DLD1 (cell line): ENCODE data around the gene KCNJ8.
"Not testable (repeated sequence)": the region's sequence is repeated elsewhere in the genome, so short reads cannot be mapped to it uniquely, and the experiment has no call there.

Source experiments
- in situ Hi-C: cut with HindIII; loops from 2 replicates; pipeline ENCODE4 v1.10.0; 2017; ENCODE audit warnings: low sequenced_read_pairs

The KCNJ8 gene

GRCh38 chr12:21788089-21788983, 13.8 kb upstream of the KCNJ8 start:
- in situ Hi-C loops = no loop called here

- in situ Hi-C loops = no loop called here
Measured at GRCh38 chr12:21786041-21786531, 11.6 kb upstream of the KCNJ8 start.

DNA sequence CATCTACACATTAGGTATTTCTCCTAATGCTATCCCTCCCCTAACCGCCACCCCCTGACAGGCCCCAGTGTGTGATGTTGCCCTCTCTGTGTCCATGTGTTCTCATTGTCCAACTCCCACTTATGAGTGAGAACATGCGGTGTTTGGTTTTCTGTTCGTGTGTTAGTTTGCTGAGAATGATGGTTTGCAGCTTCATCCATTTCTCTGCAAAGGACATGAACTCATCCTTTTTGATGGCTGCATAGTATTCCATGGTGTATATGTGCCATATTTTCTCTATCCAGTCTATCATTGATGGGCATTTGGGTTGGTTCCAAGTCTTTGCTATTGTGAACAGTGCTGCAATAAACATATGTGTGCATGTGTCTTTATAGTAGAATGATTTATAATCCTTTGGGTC, 8.2 kb upstream of the KCNJ8 start:
- in situ Hi-C loops = not testable (repeated sequence)

DNA sequence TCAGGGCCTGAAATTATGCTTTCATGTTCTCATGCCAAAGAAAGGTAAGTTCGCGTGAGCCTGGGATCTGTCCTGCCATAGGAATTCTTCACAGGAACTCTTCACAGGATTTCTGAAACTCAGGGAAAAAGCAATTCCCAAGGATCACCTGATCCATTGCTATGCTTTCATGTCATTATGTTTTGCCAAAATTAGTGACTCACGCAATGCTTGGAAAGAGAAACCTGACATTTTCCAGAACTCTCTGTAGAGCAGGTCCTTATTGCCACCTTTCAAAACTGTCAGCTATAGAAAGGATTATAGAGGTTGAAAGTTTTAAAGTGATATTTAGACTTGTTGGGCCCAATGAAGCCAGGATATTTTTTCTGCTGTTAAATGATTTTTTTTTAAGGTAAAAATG, 6.3 kb upstream of the KCNJ8 start:
- in situ Hi-C loops = no loop called here

GRCh38 chr12:21776175-21776574, 1.7 kb upstream of the KCNJ8 start:
- in situ Hi-C loops = no loop called here

DNA sequence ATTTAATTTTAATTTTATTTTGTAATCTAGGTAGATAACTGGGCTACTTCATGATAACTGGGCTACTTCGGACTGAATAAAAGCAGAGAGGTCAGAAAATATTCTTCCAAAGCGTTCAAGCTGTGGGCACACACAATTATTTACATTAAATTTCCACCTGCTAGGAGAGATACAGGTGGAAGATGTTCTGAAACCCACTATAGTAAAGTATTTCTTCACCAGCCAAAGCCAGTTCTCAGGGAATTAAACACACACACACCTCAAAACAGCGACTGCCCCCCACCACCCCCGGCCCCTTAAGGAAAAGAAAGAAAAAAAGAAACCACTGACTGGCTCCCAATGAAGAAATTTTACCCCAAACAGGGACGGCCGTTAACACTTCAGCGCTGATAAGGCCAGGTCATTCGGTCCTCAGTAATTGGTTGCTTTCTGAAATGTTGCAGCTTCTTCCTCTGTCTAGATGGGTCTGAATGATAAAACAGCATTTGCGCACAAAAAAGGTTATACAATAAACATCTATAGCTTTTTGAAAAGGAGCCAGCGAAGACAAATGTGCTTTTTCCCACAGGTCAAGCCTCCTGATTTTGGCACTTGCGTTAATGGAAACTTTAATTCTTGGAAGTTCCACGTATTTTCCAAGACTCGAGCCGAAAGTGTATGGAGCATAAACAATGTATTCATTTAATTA, 771 bp upstream of the KCNJ8 start:
- in situ Hi-C loops = no loop called here

GRCh38 chr12:21773806-21774205, 700 bp downstream of the KCNJ8 start:
- in situ Hi-C loops = no loop called here

- in situ Hi-C loops = no loop called here
Measured at GRCh38 chr12:21773263-21773741, 1.2 kb downstream of the KCNJ8 start.

GRCh38 chr12:21771311-21771710, 3.2 kb downstream of the KCNJ8 start:
- in situ Hi-C loops = no loop called here

- in situ Hi-C loops = no loop called here
Measured at GRCh38 chr12:21769307-21769706, 5.2 kb downstream of the KCNJ8 start.

- in situ Hi-C loops = no loop called here
Measured at GRCh38 chr12:21766403-21766802, 8.1 kb downstream of the KCNJ8 start.

DNA sequence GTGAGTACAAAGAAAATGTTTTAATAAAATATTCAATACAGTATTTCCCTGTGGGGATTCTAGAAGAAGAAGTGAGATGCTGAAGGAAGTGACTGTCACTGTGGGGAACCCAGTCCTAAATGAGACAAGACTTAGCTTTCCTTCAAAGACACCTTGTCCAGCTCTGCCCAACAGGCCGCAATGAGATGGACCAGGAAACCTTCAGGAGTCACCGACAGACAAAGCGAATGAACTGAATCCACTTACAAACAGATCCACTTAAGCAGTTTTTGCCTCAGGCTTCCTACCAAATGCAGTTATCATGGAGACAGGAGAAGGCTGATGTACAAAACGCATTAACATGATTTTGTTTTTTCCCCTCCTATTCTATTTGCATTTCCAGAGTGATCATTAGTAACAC, 9.6 kb downstream of the KCNJ8 start:
- in situ Hi-C loops = no loop called here

DNA sequence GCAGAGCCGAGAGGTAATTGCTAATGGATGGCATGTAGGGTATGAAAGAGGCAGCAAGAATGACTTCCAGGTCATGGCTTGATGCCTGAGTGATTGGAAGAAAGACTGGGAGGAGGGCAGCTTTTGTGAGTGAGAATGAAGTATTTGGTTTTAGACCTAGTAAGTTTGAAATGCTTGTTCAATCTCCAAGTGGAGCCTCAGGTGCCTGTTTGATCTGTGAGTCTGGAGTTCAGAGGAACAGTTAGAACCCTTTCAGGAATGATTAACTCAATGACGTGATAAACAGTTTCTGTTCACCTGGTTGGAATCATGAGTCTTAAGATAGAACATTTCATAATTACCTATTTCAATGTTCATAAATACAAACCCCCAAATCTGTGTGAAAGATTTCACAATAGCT, 10.4 kb downstream of the KCNJ8 start:
- in situ Hi-C loops = no loop called here

DNA sequence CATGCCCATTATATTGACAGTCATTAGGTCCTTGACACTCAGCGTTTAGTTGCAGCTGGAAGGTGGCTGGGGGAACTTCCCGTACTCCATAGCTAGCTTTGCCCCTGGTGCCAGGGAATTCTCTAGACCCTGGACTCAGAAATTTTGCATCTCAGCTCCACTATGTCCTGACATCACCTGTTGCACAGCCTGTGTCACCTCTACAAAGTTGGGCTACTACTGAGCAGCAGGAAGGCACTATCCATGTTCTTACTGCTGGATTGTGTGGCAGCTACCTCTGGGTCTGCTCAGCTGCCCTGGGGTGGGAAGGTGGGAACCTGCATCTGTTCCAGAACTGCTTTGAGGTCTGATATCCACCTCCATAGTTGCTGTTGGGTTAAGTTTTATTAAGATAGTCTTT, 11.0 kb downstream of the KCNJ8 start:
- in situ Hi-C loops = no loop called here

DNA sequence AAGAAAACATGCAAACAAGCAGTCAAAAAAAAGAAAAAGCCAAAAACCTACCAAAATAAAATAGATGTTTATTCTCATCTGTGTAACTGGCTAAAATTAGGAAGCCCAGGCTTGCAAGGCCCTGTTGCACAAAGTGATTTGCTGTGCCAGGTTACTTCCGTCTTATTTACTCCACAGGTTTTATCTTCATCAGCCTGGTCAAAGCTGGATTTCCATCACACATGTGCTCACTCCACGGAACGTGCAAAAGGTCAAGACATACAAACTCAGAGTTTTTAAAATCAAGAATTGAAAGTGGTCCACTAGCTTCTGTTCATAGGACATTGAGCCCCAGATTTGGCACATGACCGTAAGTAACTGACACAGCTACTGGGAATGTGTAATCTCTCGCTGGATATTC, 14.8 kb downstream of the KCNJ8 start:
- in situ Hi-C loops = no loop called here

DNA sequence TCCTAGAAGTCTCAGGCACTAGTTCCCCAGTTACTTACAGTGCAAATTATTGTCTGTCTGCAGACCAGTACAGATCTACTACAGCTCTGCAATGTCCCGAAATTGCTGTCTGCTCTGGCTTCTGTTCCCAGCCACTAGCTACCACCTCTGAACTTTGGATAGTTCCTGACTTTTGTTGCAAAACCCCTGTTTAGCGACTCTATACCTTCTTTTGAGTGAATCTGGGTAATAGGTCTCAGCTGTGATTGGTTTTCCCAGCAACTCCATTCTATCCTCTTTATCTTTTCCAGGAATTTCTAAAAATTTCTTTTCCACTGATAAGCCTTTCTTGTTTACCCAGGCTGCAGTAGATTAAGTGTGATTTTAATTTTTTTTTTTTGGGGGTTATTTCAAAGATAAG, 16.8 kb downstream of the KCNJ8 start:
- in situ Hi-C loops = no loop called here

- in situ Hi-C loops = no loop called here
Measured at GRCh38 chr12:21756699-21757098, 17.8 kb downstream of the KCNJ8 start.

DNA sequence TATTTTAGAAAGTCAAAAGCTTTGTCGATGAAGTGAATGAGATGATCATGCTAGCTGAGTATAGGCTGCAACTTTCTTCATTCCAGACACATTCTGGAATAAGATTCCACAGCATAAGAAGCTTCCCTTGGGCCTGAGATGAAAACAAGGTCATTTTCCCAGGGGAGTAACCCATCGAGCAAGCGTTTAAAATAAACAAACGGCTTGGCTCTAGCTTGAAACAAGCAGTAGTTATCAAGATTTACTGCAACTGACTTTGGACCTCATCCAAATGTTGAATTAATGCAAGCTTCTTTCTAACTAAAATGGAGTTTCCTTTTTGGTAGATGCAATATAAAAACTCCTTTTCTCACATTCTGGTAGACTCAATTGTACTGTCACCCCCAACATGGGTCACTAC, 23.0 kb downstream of the KCNJ8 start:
- in situ Hi-C loops = no loop called here

DNA sequence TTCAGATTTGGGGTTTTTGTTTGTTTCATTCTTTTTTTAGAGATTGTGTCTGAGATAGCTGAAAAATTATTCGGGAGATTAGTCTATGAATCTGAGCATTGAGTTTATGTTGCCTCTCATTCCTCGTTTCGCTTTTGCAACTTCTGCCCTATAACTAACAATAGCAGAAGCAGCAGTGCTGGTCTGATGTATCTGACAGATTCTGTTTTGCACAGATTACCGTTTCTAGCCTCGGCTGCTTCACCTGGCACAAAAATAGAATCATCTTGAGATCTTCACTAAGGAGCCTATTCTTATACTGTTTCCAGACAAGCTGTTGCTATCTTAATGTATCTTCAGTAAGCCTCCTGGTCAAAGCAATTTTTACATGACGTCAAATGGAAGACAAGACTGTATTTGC, 29.2 kb downstream of the KCNJ8 start:
- in situ Hi-C loops = no loop called here

DNA sequence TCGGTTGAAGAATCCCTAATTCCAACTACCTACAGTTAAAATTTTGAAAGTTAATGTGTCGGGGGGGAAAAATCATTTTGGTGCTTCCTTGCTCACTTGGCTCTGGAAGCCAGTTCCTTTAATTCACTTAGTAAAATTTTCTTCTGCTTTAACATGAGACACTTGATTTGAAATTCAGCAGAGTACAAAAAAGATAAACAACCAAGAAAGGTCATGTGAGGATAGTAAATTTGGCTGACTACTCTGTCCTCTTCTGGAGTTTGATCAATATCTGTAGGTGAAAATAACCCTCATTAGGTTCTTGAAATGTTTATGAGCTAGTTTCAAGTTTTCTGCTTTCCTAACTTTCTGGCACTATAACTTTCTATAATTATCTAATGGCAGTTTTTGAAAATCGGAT, 43.4 kb downstream of the KCNJ8 start:
- in situ Hi-C loops = no loop called here

DNA sequence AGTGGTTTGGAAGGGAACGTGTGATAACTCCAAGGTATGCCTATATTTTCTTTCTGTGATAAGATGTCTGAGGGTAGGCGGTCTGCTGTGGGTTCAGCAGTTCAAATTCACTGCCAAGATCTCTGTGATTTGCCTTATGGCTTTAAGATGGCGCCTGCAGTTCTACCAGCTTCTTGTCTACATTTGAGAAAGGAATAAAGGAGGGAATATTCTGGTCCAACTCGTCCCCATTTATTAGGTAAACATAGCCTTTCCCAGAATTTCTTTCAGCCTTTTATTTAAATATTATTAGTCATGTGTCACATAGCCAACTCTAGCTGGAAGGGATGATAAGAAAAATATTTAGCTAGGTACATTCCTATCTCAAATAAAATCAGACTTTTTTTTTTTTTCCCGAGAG, 48.8 kb downstream of the KCNJ8 start:
- in situ Hi-C loops = no loop called here
